Measurements from ENCODE around the gene OTULIN.

Gene OTULIN

DNA sequence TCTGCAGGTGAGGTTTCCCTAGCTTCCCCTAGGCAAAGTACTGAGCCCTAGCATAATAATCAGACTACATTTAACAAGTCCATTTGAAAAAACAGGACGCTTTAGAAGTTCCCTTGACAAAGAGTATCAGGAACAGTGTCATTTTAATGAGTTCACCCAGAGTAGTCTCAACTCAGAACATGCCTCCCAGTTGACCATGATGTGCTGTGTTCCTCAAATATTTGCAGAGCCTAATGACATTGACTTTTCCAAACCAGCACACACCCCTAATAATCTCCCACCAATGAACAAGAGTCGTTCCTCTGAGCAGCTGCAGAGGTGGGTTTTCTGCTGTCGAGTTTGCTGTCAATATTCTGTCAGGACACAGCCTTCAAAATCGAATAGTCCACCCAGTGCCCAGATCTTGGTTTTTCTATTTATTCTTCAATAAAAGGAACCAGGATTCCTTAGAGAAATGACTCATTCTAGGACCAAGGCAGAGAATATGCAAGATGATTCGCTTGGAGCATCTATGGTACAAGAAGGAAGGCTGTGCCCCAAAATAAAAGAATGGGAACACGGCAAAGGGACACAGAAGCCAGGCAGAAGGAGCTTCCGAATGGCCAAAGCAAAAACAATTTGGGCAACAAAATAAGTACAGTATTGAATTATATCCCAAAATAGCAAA lies 57.6 kb downstream of the OTULIN start:
- ChIA-PET CTCF (interaction anchor here (0.7 kb wide), 2 partner anchors 168 to 355 kb away, joined by 3 to 5 read pairs; no protein-coding TSS in a partner anchor), POLR2A (no interaction called here)
- no peak for TF ChIP-seq BHLHE40 (IDR thresholded peaks at IDR 0.05; ENCODE audit: borderline replicate concordance)
- no peak for DNase-seq (ENCODE audit: extremely low spot score)

DNA sequence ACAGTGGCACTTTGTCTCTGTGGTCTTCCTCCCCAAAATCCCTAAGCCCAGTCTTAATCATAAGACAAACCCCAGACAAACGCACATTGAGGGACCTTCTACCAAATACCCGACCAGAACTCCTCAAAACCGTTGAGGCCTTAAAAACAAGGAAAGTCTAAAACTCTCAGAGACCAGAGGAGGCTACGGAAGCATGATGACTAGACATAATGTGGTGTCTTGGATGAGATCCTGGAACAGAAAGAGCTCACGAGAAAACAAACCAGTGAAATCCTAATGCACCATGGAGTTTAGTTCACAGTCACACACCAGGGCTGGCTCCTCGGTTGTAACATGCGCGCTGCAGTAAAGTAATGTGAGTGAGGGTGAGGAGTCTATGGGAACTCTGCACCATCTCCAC lies 58.4 kb downstream of the OTULIN start:
- ChIA-PET CTCF (no interaction called here), POLR2A (no interaction called here)
- TF ChIP-seq SP1 (IDR thresholded peaks at IDR 0.05) (no peak), ZNF384 (IDR thresholded peaks at IDR 0.05) (no peak), BHLHE40 (IDR thresholded peaks at IDR 0.05; ENCODE audit: borderline replicate concordance) (no peak), HDGF (IDR thresholded peaks at IDR 0.05; ENCODE audit: borderline replicate concordance) (no peak), LEF1 (IDR thresholded peaks at IDR 0.05; ENCODE audit: borderline replicate concordance) (no peak), FOXK2 (IDR thresholded peaks at IDR 0.05) (no peak), FOXM1 (IDR thresholded peaks at IDR 0.05; ENCODE audit: borderline replicate concordance) (no peak), L3MBTL2 (conservative IDR thresholded peaks at IDR 0.05) (no peak), ELF4 (IDR thresholded peaks at IDR 0.05) (no peak), CTBP1 (IDR thresholded peaks at IDR 0.05; ENCODE audit: borderline replicate concordance) (no peak)
- TF ChIP-seq, protein P1, sequence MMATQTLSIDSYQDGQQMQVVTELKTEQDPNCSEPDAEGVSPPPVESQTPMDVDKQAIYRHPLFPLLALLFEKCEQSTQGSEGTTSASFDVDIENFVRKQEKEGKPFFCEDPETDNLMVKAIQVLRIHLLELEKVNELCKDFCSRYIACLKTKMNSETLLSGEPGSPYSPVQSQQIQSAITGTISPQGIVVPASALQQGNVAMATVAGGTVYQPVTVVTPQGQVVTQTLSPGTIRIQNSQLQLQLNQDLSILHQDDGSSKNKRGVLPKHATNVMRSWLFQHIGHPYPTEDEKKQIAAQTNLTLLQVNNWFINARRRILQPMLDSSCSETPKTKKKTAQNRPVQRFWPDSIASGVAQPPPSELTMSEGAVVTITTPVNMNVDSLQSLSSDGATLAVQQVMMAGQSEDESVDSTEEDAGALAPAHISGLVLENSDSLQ (IDR thresholded peaks at IDR 0.05), result no peak
- no peak for DNase-seq (ENCODE audit: extremely low spot score)

DNA sequence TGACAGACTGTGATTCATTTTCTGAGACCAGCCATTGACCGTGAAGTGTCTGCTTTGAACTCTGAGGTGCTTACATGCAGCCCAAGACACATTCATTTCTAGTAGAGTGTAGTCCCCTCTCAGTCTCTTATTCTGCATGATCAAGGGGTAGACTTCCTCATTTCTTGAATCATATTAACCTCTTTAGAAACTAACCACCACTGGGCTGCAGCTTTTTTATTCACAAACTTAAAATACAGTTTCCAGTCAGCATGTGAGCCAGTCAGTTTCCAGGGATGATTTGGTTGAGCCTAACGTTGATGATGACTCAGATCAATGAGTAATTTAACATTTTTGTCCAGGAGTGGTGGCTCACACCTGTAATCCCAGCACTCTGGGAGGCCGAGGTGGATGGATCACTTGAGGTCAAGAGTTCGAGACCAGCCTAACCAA lies 59.2 kb downstream of the OTULIN start:
- no peak for DNase-seq (ENCODE audit: extremely low spot score)
- ChIA-PET CTCF (no interaction called here), POLR2A (no interaction called here)
- TF ChIP-seq L3MBTL2 (conservative IDR thresholded peaks at IDR 0.05) (no peak), NFRKB (IDR thresholded peaks at IDR 0.05) (no peak), SP1 (IDR thresholded peaks at IDR 0.05) (no peak), ELF4 (IDR thresholded peaks at IDR 0.05) (no peak), ARNT (IDR thresholded peaks at IDR 0.05) (no peak), HDGF (IDR thresholded peaks at IDR 0.05; ENCODE audit: borderline replicate concordance) (no peak), BHLHE40 (IDR thresholded peaks at IDR 0.05; ENCODE audit: borderline replicate concordance) (no peak), FOXA1 (IDR thresholded peaks at IDR 0.05) (no peak), FOXM1 (IDR thresholded peaks at IDR 0.05; ENCODE audit: borderline replicate concordance) (no peak), SUZ12 (IDR thresholded peaks at IDR 0.05) (no peak), CTBP1 (IDR thresholded peaks at IDR 0.05; ENCODE audit: borderline replicate concordance) (no peak), LEF1 (IDR thresholded peaks at IDR 0.05; ENCODE audit: borderline replicate concordance) (no peak), TARDBP (IDR thresholded peaks at IDR 0.05) (no peak), ZNF384 (IDR thresholded peaks at IDR 0.05) (no peak), FOXK2 (IDR thresholded peaks at IDR 0.05) (no peak)
- TF ChIP-seq, protein P1 (IDR thresholded peaks at IDR 0.05), result no peak

DNA sequence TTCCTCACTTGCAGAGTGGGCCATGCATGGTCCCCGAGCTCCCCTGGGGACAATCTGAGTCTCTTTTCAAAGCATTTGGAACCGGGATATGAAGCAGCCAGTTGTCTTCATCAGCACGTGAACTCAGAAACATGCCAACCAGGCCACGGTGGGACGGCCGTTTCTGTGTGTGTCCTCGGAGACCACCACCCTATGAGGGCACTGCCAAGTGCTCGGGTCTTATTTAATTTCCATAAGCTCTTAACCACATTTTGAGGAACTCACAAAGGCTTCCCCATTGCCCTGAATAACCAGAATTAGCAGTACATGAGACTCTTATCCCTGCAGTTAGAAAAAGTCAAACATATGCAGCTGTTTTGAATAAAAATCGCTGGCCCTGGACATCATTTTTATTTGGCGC lies 60.1 kb downstream of the OTULIN start:
- POLR2A ChIA-PET, result no interaction called here
- CTCF ChIA-PET, result interaction anchor here (0.9 kb wide), 1 partner anchor 194 kb away, joined by 3 read pairs; no protein-coding TSS in a partner anchor
- TF ChIP-seq LEF1 (IDR thresholded peaks at IDR 0.05; ENCODE audit: borderline replicate concordance) (no peak), SP1 (IDR thresholded peaks at IDR 0.05) (no peak), TARDBP (IDR thresholded peaks at IDR 0.05) (no peak), ZNF384 (IDR thresholded peaks at IDR 0.05) (no peak)
- TF ChIP-seq, protein P1 (IDR thresholded peaks at IDR 0.05), result no peak
- no peak for DNase-seq (ENCODE audit: extremely low spot score)

DNA sequence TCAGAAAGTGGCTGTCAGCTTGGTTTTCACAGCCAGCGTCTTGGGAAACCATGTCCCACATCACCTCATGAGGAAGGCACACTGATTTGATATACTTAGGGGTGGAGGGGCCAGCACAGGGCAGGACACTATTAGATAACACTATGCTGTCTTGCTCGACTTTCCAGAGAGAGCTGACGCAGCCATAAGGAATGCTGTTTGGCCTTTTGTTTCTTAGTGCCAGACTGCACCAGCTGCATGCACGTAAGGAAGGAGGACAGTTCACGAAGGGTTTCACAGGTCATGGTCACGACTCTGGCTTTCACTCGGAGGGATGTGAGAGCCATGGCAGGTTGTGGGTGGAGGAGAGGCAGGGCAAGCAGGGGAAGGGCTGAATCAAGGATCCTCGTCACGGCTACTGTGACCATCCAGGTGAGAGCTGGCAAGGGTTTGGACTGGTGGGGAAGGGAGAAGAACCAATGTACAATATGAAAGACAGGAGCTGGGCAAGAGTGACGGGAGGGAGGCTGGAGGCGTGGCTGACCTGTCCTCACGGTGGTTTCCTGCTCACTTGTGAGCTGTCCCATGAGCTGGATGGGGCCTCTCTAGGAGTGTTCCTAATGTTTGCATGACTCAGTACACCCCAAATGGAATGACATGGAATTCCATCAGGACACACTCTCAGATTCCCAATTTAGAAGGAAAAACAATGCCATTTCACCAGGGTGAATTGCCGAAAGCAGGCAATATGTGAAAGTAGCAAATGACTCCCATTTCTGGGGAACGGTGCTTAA lies 61.7 kb downstream of the OTULIN start:
- no peak for DNase-seq (ENCODE audit: extremely low spot score)
- ChIA-PET CTCF (interaction anchor here (0.6 to 2.7 kb wide), 6 partner anchors 17 to 286 kb away, joined by 3 to 21 read pairs (median 6); no protein-coding TSS in a partner anchor), POLR2A (interaction anchor here (1.1 kb wide), 1 partner anchor 276 kb away, joined by 3 read pairs; no protein-coding TSS in a partner anchor)
- TF ChIP-seq TARDBP (IDR thresholded peaks at IDR 0.05) (no peak), ARNT (IDR thresholded peaks at IDR 0.05) (no peak), HDGF (IDR thresholded peaks at IDR 0.05; ENCODE audit: borderline replicate concordance) (no peak), NFRKB (IDR thresholded peaks at IDR 0.05) (no peak), L3MBTL2 (conservative IDR thresholded peaks at IDR 0.05) (no peak), ZNF384 (IDR thresholded peaks at IDR 0.05) (no peak), SUZ12 (IDR thresholded peaks at IDR 0.05) (no peak), LEF1 (IDR thresholded peaks at IDR 0.05; ENCODE audit: borderline replicate concordance) (no peak), CTBP1 (IDR thresholded peaks at IDR 0.05; ENCODE audit: borderline replicate concordance) (no peak), ELF4 (IDR thresholded peaks at IDR 0.05) (no peak), FOXM1 (IDR thresholded peaks at IDR 0.05; ENCODE audit: borderline replicate concordance) (no peak), SP1 (IDR thresholded peaks at IDR 0.05) (no peak), FOXA1 (IDR thresholded peaks at IDR 0.05) (no peak), BHLHE40 (IDR thresholded peaks at IDR 0.05; ENCODE audit: borderline replicate concordance) (no peak), FOXK2 (IDR thresholded peaks at IDR 0.05) (no peak)
- TF ChIP-seq, protein P1 (IDR thresholded peaks at IDR 0.05), result no peak
